RWPE2 (cell line): ENCODE results near the gene RPL7A.
A peak's percentile ranks its signal among the peaks of the same experiment; 100 is the strongest.
"Not testable (repeated sequence)": the region's sequence is repeated elsewhere in the genome, so short reads cannot be mapped to it uniquely, and the experiment has no call there.

Experiments
- ATAC-seq: fragments of 200-7000 bp; cut with Tn5 transposase; 3 replicates; pipeline ENCODE4 v1.9.1; 2021; ENCODE audit warnings: low read depth
- DNase-seq: peaks from one replicate; pipeline ENCODE4 v3.0.0-alpha.2; 2020; ENCODE audit warnings: low spot score
- H3K27ac ChIP-seq: fragments of 450-650 bp; 2 replicates; pipeline ENCODE4 v1.5.1; 2017; ENCODE audit warnings: mild to moderate bottlenecking; ENCODE audit not compliant: poor library complexity, severe bottlenecking
- H3K27me3 ChIP-seq: fragments of 250-450 bp; sonication (Bioruptor Pico); 2 replicates; pipeline ENCODE4 v1.5.1; 2021; ENCODE audit warnings: mild to moderate bottlenecking, moderate library complexity; ENCODE audit not compliant: insufficient read depth, poor library complexity, severe bottlenecking
- H3K36me3 ChIP-seq: fragments of 250-450 bp; sonication (Bioruptor Pico); 2 replicates; pipeline ENCODE4 v1.5.1; 2020; ENCODE audit warnings: low read depth, mild to moderate bottlenecking, moderate library complexity
- H3K4me1 ChIP-seq: fragments of 250-450 bp; sonication (Bioruptor Pico); 2 replicates; pipeline ENCODE4 v1.5.1; 2021; ENCODE audit warnings: mild to moderate bottlenecking, moderate library complexity; ENCODE audit not compliant: insufficient read depth, poor library complexity, severe bottlenecking
- H3K4me3 ChIP-seq: fragments of 250-450 bp; sonication (Bioruptor Pico); 2 replicates; pipeline ENCODE4 v1.5.1; 2021; ENCODE audit warnings: mild to moderate bottlenecking, moderate library complexity; ENCODE audit not compliant: severe bottlenecking
- H3K9me3 ChIP-seq: fragments of 250-450 bp; sonication (Bioruptor Pico); 2 replicates; pipeline ENCODE4 v1.5.1; 2021; ENCODE audit warnings: mild to moderate bottlenecking, moderate library complexity; ENCODE audit not compliant: severe bottlenecking
- TF ChIP-seq, protein P1 (sequence below): fragments of 450-650 bp; IDR thresholded peaks from one replicate; pipeline ENCODE4 v1.5.1; 2017; ENCODE audit warnings: mild to moderate bottlenecking, moderate library complexity; ENCODE audit not compliant: poor library complexity, severe bottlenecking

RPL7A gene

DNA sequence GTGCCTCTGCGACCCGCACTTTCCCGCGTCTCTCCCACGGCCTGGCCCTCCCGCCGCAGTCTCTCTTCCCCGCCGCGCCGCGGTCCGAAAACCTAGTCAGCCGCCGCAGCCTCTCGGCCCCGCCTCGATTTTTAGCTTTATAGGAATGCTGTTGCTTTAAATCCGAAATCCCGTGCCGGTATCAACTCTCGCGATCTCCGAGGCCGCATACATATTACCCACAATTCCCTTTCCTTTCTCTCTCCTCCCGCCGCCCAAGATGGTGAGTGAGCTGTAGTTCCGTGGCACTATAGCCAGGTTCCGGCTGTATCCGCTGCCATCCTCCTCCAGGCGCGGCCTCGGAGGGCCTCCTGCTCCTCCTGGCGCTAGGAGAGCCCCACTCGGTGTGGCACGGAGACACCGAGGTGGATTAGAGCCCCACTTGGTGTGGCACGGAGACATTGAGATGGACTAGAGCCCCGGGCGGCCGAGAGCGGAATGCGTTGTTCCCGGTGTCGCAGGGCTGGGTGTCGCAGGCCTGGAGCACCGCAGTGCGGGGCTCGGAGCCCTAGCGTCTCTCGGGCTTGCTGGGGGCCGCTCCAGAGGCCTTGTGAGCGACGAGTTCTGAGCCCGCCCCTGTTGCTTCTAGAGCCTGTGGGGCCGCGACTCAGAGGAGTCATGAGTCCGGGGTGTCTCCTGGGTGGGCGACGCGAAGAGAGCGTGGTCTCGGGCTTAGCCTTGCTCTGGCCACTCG lies at the start of gene RPL7A, which contains the start of gene MED22:
TSS of gene RPL7A (plus strand) at position 234 of the 733 bp plus-strand sequence. CDS start at position 260, 26 bp downstream.
TSS of gene MED22 (minus strand) at position 147 of the 733 bp plus-strand sequence. CDS start 1,469 bp downstream, outside the sequence.
- Histone ChIP-seq H3K36me3 (peaks cover 81% of the 10 kb centered on the region), H3K27ac (peak within 1 kb of the TSS; percentile 93), H3K4me3 (peak within 1 kb of the TSS; percentile 93), H3K9me3 (no peaks in the 10 kb centered on the region), H3K4me1 (peaks cover 7% of the 10 kb centered on the region), H3K27me3 (no peaks in the 10 kb centered on the region)
- TF ChIP-seq, protein P1, sequence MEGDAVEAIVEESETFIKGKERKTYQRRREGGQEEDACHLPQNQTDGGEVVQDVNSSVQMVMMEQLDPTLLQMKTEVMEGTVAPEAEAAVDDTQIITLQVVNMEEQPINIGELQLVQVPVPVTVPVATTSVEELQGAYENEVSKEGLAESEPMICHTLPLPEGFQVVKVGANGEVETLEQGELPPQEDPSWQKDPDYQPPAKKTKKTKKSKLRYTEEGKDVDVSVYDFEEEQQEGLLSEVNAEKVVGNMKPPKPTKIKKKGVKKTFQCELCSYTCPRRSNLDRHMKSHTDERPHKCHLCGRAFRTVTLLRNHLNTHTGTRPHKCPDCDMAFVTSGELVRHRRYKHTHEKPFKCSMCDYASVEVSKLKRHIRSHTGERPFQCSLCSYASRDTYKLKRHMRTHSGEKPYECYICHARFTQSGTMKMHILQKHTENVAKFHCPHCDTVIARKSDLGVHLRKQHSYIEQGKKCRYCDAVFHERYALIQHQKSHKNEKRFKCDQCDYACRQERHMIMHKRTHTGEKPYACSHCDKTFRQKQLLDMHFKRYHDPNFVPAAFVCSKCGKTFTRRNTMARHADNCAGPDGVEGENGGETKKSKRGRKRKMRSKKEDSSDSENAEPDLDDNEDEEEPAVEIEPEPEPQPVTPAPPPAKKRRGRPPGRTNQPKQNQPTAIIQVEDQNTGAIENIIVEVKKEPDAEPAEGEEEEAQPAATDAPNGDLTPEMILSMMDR, result no peak
- ATAC-seq (peak; percentile 56), DNase-seq (peak; percentile 89)

DNA sequence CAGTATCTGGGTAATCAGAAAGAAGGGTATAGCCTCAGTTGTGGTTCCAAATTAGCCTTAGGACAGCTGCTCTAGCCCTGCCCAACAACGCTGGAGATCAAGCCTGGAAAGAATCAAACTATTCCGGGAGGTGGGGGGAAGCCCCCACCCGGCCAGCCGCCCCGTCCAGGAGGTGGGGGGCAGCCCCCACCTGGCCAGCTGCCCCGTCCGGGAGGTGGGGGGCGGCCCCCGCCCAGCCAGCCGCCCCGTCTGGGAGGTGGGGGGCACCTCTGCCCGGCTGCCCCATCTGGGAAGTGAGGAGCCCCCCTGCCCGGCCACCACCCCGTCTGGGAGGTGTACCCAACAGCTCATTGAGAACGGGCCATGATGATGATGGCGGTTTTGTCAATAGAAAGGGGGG lies 48.0 kb upstream of the RPL7A start:
- H3K9me3 ChIP-seq, ATAC-seq, H3K36me3 ChIP-seq, DNase-seq, H3K4me1 ChIP-seq, H3K27ac ChIP-seq, H3K4me3 ChIP-seq: not testable (repeated sequence)
- peaks cover 26% of the 10 kb centered on the region for H3K27me3 ChIP-seq

DNA sequence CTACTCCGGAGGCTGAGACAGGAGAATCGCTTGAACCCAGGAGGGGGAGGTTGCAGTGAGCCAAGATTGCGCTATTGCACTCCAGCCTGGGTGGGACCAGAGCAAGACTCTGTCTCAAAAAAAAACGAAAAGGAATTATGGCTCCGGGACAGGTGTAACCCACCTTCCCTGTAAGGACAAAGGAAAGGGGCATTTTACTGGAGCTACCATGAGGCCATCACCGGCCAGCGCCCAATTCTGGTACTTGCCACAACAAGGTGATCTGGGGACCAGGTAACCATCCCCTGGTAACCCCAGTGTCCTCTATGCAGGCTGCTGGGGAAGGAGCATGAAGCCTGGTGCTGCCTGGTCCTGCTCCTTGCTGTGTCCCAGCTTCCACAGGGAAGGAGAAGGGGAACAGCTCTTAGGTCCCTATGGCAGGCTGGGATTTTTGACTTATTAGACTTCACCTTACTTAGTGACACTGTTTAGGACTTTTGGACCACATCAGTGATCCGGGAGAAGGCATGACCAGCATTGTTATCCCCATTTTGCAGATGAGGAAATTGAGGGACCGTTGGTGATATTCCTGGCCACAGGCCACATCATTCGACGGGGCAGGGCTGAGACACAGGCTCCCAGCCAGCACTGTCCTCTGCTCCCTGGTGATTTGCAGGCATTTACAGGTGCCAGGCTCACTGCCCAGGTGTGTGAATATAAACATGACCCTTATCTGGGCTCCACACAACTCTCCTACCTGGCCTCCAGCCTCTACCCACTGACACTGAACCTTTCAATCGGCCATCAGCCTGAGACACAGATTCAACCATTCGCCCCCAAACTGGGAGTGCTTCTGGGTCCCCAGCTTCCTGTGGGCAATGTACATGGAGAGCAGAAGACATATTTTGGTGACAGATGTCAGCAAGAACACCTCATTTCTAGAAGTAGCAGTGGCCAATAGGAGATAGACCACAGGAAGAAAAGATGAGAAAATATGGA lies 46.5 kb upstream of the RPL7A start:
- TF ChIP-seq, protein P1, result no peak
- no peak for DNase-seq
- Histone ChIP-seq H3K27me3 (peaks cover 21% of the 10 kb centered on the region), H3K9me3 (no peaks in the 10 kb centered on the region), H3K36me3 (no peaks in the 10 kb centered on the region), H3K27ac (no peak overlapping the region), H3K4me3 (no peak overlapping the region), H3K4me1 (no peaks in the 10 kb centered on the region)
- ATAC-seq, result no peak

DNA sequence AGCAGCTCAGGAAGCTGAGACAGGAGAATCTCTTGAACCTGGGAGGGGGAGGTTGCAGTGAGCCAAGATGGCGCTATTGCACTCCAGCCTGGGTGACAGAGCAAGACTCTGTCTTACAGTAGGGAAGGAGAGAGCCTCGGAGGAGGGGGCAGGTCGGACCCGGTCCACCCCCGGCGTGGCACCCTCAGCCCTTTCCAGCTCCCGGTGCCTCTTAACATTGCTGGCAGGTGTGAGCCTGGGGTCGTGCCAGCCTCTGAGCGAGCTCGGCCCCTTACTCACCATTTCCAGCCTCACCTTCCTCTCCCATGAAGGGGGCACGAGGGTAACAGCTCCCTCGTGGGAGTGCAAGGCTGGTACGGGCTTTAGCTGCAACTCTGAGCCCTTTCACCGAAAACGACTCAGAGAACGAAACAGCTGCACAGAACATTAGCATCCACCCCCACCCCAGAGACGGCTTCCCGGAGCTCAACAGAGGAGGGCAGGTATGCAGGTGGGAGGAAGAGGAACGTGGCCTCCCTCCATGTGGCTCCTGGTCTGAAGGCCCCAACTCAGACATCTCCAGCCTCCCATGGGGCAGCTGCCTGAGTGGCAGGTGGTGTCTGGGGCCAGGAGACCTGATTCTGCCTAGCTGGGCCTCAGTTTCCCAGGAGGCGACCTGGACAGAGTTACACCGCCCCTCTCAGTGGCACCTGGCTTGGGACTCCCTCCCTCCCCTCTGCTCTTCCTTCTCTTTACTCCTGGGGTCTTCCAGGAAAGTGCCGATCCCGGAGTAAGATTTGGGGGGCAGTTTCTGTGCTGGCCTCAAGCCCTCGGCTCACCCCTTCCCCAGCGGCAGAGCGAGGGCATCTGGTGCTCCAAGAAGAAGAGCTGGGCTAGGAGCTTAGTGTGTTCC lies 44.5 kb upstream of the RPL7A start:
- TF ChIP-seq, protein P1, result no peak
- Histone ChIP-seq H3K36me3 (no peaks in the 10 kb centered on the region), H3K4me1 (no peaks in the 10 kb centered on the region), H3K4me3 (no peak overlapping the region), H3K27me3 (peaks cover 9% of the 10 kb centered on the region), H3K9me3 (no peaks in the 10 kb centered on the region), H3K27ac (no peak overlapping the region)
- no peak for DNase-seq
- no peak for ATAC-seq

DNA sequence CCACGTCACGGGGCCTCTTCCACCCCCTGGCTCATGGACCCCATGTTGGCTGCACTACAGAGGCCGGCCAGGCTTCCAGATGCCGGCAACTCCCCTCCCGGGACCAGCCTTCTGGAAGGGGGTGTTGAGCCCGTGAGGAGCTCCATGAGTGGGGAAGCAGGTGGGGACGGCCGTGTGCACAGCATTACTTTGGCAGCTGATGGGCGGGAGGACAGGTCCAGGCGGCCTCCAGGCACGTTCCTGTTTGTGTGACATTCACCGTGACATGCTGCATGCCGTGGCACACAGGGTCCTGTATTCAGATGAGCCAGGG lies 43.9 kb upstream of the RPL7A start:
- Histone ChIP-seq H3K4me3 (no peak overlapping the region), H3K9me3 (no peaks in the 10 kb centered on the region), H3K36me3 (no peaks in the 10 kb centered on the region), H3K4me1 (no peaks in the 10 kb centered on the region), H3K27me3 (peaks cover 3% of the 10 kb centered on the region), H3K27ac (no peak overlapping the region)
- TF ChIP-seq, protein P1, result no peak
- ATAC-seq, result no peak
- no peak for DNase-seq
